Neural progenitor cell (in vitro differentiated cells): ENCODE data around the gene CD8B. TPM values are rescaled to one million over a fixed set of nuclear protein-coding genes. Genes with fewer than 3 reads are reported as not detected.
"Not testable (repeated sequence)": the region's sequence is repeated elsewhere in the genome, so short reads cannot be mapped to it uniquely, and the experiment has no call there.

Source experiments
- DNase-seq: peaks from one replicate; pipeline ENCODE4 v3.0.0-alpha.2; 2016; ENCODE audit warnings: low spot score
- H2AFZ ChIP-seq: fragments of 200-600 bp; sonication (generic); replicated peaks from 2 replicates; pipeline ENCODE4 v1.6.1; 2016; ENCODE audit warnings: antibody characterized with exemption
- H3F3A ChIP-seq: fragments of 200-600 bp; sonication (generic); 2 replicates; pipeline ENCODE4 v1.6.1; 2016; ENCODE audit warnings: antibody characterized with exemption, low read depth
- H3K27ac ChIP-seq: fragments of 200-600 bp; sonication (generic); 2 replicates; pipeline ENCODE4 v1.5.1; 2016; ENCODE audit warnings: mild to moderate bottlenecking
- H3K27me3 ChIP-seq: fragments of 200-600 bp; sonication (generic); 2 replicates; pipeline ENCODE4 v1.6.1; 2016; ENCODE audit warnings: mild to moderate bottlenecking, moderate library complexity
- H3K36me3 ChIP-seq: fragments of 200-600 bp; sonication (generic); 2 replicates; pipeline ENCODE4 v1.5.1; 2016
- H3K4me1 ChIP-seq: fragments of 200-600 bp; sonication (generic); 2 replicates; pipeline ENCODE4 v1.6.1; 2016; ENCODE audit warnings: mixed run types
- H3K4me2 ChIP-seq: fragments of 200-600 bp; sonication (generic); 2 replicates; pipeline ENCODE4 v1.6.1; 2016
- H3K4me3 ChIP-seq: fragments of 200-600 bp; sonication (generic); 2 replicates; pipeline ENCODE4 v1.5.1; 2016
- H3K79me2 ChIP-seq: fragments of 200-600 bp; sonication (generic); 2 replicates; pipeline ENCODE4 v1.6.1; 2016; ENCODE audit warnings: low read depth
- H3K9ac ChIP-seq: fragments of 200-600 bp; sonication (generic); 2 replicates; pipeline ENCODE4 v1.6.1; 2016
- H3K9me3 ChIP-seq: fragments of 200-600 bp; sonication (generic); 2 replicates; pipeline ENCODE4 v1.5.1; 2016; ENCODE audit warnings: low read depth
- H4K20me1 ChIP-seq: fragments of 200-600 bp; sonication (generic); 2 replicates; pipeline ENCODE4 v1.6.1; 2016; ENCODE audit warnings: low read depth
- H3K27ac Mint-ChIP-seq: 3 replicates; pipeline ENCODE4 v1.8.0; 2021; ENCODE audit warnings: mixed read lengths
- H3K27me3 Mint-ChIP-seq: 2 replicates; pipeline ENCODE4 v1.8.0; 2022; ENCODE audit warnings: low read depth, mild to moderate bottlenecking, inconsistent platforms, moderate library complexity, mixed read lengths; ENCODE audit not compliant: insufficient read depth
- H3K36me3 Mint-ChIP-seq: 3 replicates; pipeline ENCODE4 v1.8.0; 2021; ENCODE audit warnings: mixed read lengths
- H3K4me1 Mint-ChIP-seq: 3 replicates; pipeline ENCODE4 v1.8.0; 2021; ENCODE audit warnings: mixed read lengths
- H3K4me3 Mint-ChIP-seq: 3 replicates; pipeline ENCODE4 v1.8.0; 2021; ENCODE audit warnings: mild to moderate bottlenecking, moderate library complexity, mixed read lengths
- H3K9me3 Mint-ChIP-seq: 3 replicates; pipeline ENCODE4 v1.8.0; 2020; ENCODE audit warnings: mixed read lengths
- total RNA-seq: library from RNA; depleted of rRNA; stranded (reverse); fragments of >200 nt; gene quantifications from 2 replicates; pipeline ENCODE4 v1.2.3, GENCODE V29; 2015; ENCODE audit warnings: low replicate concordance

Gene CD8B
- total RNA-seq, 1 donor from 2014 or later, result not detected

DNA sequence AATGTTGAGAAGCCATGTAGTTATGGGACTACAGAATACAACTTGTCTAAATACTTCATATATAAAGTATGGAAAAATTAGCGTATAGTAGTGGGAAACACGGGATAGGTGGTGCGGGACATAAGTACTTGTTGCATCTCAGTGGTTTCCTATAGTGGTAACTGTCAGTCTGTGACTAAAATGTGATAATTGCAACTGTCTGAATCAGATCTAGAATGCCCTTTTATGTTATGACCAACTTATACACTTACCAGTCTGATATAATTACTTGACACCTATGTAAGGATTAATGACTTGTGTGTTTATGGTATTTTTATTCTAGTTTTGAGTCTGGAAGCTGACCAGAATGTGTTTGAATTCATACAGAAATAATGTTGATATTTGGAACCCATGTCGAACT, 9.3 kb upstream of the CD8B start:
- H3K9me3 Mint-ChIP-seq, H3K27me3 Mint-ChIP-seq, H3K79me2 ChIP-seq: not testable (repeated sequence)

DNA sequence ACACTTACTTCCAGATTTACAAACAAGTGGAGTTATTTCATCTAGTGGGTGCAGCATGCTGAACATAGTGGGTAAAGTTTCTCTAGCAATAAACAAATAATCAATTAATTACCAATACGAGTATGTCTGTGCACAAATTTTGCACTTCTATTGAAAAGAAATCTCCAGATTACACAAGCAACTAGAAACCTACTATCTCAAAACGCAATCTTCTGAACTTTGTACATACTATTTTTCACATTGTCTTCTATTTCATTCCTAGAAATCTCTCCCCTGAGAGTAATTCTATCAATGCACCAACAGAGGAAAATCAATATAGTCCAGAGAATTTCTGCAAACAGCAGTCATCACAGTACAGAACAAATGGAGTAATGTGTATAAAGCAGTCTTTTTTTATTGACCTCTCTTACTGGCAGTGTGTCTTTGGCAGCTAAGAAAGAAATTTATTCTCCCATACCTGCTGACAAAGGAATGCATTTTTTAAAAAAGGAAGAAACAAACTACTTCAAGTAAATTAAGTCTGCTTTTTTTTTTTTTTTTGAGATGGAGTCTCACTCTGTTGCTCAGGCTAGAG, 7.3 kb upstream of the CD8B start:
- not testable (repeated sequence) for H3K36me3 Mint-ChIP-seq, H4K20me1 ChIP-seq, DNase-seq, H3K27ac Mint-ChIP-seq, H3K9ac ChIP-seq, H3K4me1 ChIP-seq, H3K4me3 ChIP-seq, H3K4me3 Mint-ChIP-seq, H2AFZ ChIP-seq, H3K36me3 ChIP-seq, H3K27me3 ChIP-seq, H3K4me2 ChIP-seq, H3K27ac ChIP-seq, H3K79me2 ChIP-seq, H3K9me3 Mint-ChIP-seq, H3K9me3 ChIP-seq, H3K4me1 Mint-ChIP-seq, H3K27me3 Mint-ChIP-seq, H3F3A ChIP-seq

More for the DNA sequence above, 9.3 kb upstream of the CD8B start:
- H3K36me3 Mint-ChIP-seq, H3F3A ChIP-seq, H3K4me2 ChIP-seq, H3K4me1 ChIP-seq, H3K4me3 Mint-ChIP-seq, H2AFZ ChIP-seq, DNase-seq, H3K27ac Mint-ChIP-seq, H3K27ac ChIP-seq, H3K4me3 ChIP-seq, H3K4me1 Mint-ChIP-seq, H3K27me3 ChIP-seq, H4K20me1 ChIP-seq, H3K9ac ChIP-seq, H3K9me3 ChIP-seq, H3K36me3 ChIP-seq: not testable (repeated sequence)

GRCh38 chr2:86862380-86862703, 656 bp upstream of the CD8B start:
- H3K36me3 ChIP-seq, H3K9me3 ChIP-seq, H3K9me3 Mint-ChIP-seq, H3K4me1 ChIP-seq, H3K4me3 Mint-ChIP-seq, H3K27me3 Mint-ChIP-seq, H3K27ac ChIP-seq, H3K36me3 Mint-ChIP-seq, H3K9ac ChIP-seq, H3K27ac Mint-ChIP-seq, H4K20me1 ChIP-seq, H3K79me2 ChIP-seq, H3F3A ChIP-seq, H3K4me1 Mint-ChIP-seq, DNase-seq: not testable (repeated sequence)
- Histone ChIP-seq H2AFZ (peak overlapping the region; percentile 82), H3K4me2 (peak overlapping the region; percentile 73), H3K4me3 (peak overlapping the region; percentile 34), H3K27me3 (peaks cover 36% of the 10 kb centered on the region)

GRCh38 chr2:86861175-86861574, 511 bp downstream of the CD8B start:
- peak overlapping the region; percentile 73 for H3K4me2 ChIP-seq
- H3K4me3 Mint-ChIP-seq, result peak overlapping the region; percentile 62
- H3K27me3 ChIP-seq, result peaks cover 36% of the 10 kb centered on the region
- H3K27ac ChIP-seq, H3F3A ChIP-seq, H2AFZ ChIP-seq, H3K4me1 ChIP-seq, DNase-seq, H3K4me1 Mint-ChIP-seq, H3K9me3 Mint-ChIP-seq, H3K36me3 ChIP-seq, H3K79me2 ChIP-seq, H3K27me3 Mint-ChIP-seq, H3K9me3 ChIP-seq, H3K9ac ChIP-seq, H3K36me3 Mint-ChIP-seq, H4K20me1 ChIP-seq, H3K27ac Mint-ChIP-seq: not testable (repeated sequence)
- peak overlapping the region; percentile 34 for H3K4me3 ChIP-seq

DNA sequence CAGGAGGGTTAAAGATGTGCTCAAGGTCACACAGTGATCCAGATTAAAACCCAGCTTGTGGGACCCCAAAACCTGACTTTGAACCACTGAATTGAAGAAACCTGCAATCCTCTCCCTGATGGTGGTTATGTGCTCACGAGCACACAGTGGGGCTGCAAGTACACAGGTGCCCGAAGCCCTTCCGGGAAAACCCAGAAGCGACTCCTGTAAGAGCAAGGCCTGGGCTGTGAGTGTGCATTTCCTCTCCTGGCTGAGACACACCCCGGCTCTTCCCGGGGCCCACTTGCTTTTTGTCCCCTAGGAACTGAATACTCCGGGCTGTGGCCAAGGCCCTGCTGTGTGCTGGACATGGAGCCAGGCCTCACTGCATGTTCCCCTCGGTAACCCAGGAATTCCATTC, 1.1 kb downstream of the CD8B start:
- H3K4me1 ChIP-seq, H2AFZ ChIP-seq, H3K36me3 ChIP-seq, H3K27ac ChIP-seq, H3K4me3 Mint-ChIP-seq, H3K4me1 Mint-ChIP-seq, H3K36me3 Mint-ChIP-seq, H3K27ac Mint-ChIP-seq, H3K9ac ChIP-seq, H3K79me2 ChIP-seq, H3K9me3 ChIP-seq, H3F3A ChIP-seq, H3K27me3 Mint-ChIP-seq, H3K4me2 ChIP-seq, H4K20me1 ChIP-seq, DNase-seq, H3K9me3 Mint-ChIP-seq, H3K4me3 ChIP-seq: not testable (repeated sequence)
- peaks cover 36% of the 10 kb centered on the region for H3K27me3 ChIP-seq

DNA sequence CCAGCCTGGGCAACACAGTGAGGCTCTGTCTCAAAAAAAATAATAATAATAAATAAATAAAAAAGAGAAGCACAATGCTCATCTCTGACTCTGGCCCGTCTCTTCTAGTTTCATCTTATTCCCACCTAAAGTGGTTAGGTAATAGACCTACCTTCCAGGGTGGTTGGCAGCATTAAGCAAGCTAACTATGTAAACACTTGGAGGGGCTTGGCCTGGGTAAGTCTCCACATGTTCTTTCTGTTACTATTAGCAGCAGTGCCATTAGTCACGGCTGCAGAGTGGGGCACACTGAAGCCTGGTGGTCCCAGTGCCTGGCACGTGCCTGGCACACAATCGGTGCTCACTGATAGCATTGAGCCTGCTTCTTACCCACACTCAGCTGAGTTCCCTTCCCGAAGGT, 4.0 kb downstream of the CD8B start:
- H3K9me3 Mint-ChIP-seq, H3K36me3 Mint-ChIP-seq, H3F3A ChIP-seq, H4K20me1 ChIP-seq, H3K79me2 ChIP-seq, H3K9ac ChIP-seq, H3K4me3 ChIP-seq, H3K4me2 ChIP-seq, H2AFZ ChIP-seq, H3K36me3 ChIP-seq, DNase-seq, H3K27me3 Mint-ChIP-seq, H3K27ac ChIP-seq, H3K27ac Mint-ChIP-seq, H3K9me3 ChIP-seq, H3K4me1 Mint-ChIP-seq, H3K4me3 Mint-ChIP-seq, H3K4me1 ChIP-seq: not testable (repeated sequence)
- H3K27me3 ChIP-seq, result peaks cover 26% of the 10 kb centered on the region

DNA sequence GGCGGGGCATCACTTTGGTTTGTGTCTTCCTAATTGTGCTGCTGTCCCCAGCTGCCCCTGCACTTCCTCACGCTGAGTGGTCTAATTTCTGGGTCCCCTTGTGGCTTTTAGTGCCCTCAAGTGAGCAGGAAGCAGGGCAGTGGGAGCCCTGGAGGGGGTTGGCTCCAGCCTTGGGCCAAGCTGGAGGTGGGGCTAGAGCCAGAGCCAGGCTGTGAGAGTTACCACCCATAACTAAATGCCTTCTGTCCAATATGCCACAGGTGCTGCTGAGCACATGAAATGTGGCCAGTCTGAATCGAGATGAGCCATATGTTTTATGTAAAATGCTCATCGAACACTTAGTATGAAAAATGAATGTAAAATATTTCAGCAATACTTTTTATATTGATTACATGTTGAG, 5.2 kb downstream of the CD8B start:
- H3K27me3 ChIP-seq, result peaks cover 16% of the 10 kb centered on the region
- not testable (repeated sequence) for H3K9me3 Mint-ChIP-seq, H3K4me3 Mint-ChIP-seq, H3K4me2 ChIP-seq, H4K20me1 ChIP-seq, H3K4me3 ChIP-seq, H3K4me1 Mint-ChIP-seq, H2AFZ ChIP-seq, H3K36me3 ChIP-seq, H3K27me3 Mint-ChIP-seq, H3F3A ChIP-seq, H3K9ac ChIP-seq, H3K27ac Mint-ChIP-seq, H3K79me2 ChIP-seq, H3K4me1 ChIP-seq, H3K9me3 ChIP-seq, DNase-seq, H3K36me3 Mint-ChIP-seq, H3K27ac ChIP-seq

DNA sequence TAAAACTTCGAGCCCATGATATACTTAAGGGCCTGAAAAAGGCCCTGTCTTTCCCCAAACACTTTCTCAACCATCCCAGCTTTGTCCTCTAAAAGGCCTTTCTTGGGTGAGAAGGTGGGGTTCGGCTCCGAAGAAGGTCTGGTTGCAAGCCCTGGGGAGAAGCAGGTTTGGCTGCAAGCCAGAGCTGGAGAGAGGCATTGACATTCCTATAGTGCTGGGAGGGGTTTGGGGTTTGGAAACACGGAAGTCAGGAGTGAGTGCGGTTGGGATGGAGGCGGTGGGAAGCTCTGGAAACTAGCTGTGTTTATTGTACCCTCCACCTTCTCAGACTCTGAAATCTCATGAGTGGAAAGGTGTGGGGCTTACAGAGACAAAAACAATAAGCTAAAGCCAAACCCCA, 5.7 kb downstream of the CD8B start:
- not testable (repeated sequence) for H3K4me1 ChIP-seq, H3K36me3 Mint-ChIP-seq, H3K4me3 ChIP-seq, H3K36me3 ChIP-seq, H3K4me3 Mint-ChIP-seq, H3K27me3 Mint-ChIP-seq, H3K4me2 ChIP-seq, DNase-seq, H3K27ac ChIP-seq, H4K20me1 ChIP-seq, H2AFZ ChIP-seq, H3K79me2 ChIP-seq, H3K9me3 Mint-ChIP-seq, H3K27ac Mint-ChIP-seq, H3K4me1 Mint-ChIP-seq, H3F3A ChIP-seq, H3K9me3 ChIP-seq, H3K9ac ChIP-seq
- peaks cover 10% of the 10 kb centered on the region for H3K27me3 ChIP-seq
